ENCODE results near the gene MB21D2.
"Not testable (repeated sequence)": the region's sequence is repeated elsewhere in the genome, so short reads cannot be mapped to it uniquely, and the experiment has no call there.

MB21D2 gene

GRCh38 chr3:192849821-192850220 is 67.8 kb downstream of the MB21D2 start:
- H3K4me3 Mint-ChIP-seq, H3K9me3 Mint-ChIP-seq, DNase-seq, H3K27ac Mint-ChIP-seq, H3K27me3 Mint-ChIP-seq: not testable (repeated sequence)
- Mint-ChIP-seq H3K4me1 (peaks cover 53% of the 10 kb centered on the region), H3K36me3 (peaks cover 11% of the 10 kb centered on the region)
- CTCF ChIA-PET = interaction anchor here (1.2 kb wide), 1 partner anchor 14 kb away, joined by 3 read pairs; no protein-coding TSS in a partner anchor

GRCh38 chr3:192848371-192849233 is 69.1 kb downstream of the MB21D2 start:
- H3K4me3 Mint-ChIP-seq = no peak overlapping the region
- no peak overlapping the region for H3K27ac Mint-ChIP-seq
- no peaks in the 10 kb centered on the region for H3K9me3 Mint-ChIP-seq
- H3K36me3 Mint-ChIP-seq = peaks cover 6% of the 10 kb centered on the region
- DNase-seq = no peak
- H3K27me3 Mint-ChIP-seq = no peaks in the 10 kb centered on the region
- H3K4me1 Mint-ChIP-seq = peaks cover 51% of the 10 kb centered on the region
- CTCF ChIA-PET = no interaction called here

GRCh38 chr3:192847941-192848340 is 69.7 kb downstream of the MB21D2 start:
- CTCF ChIA-PET = no interaction called here
- DNase-seq = no peak
- Mint-ChIP-seq H3K36me3 (peaks cover 6% of the 10 kb centered on the region), H3K27ac (no peak overlapping the region), H3K27me3 (no peaks in the 10 kb centered on the region), H3K9me3 (no peaks in the 10 kb centered on the region), H3K4me3 (no peak overlapping the region), H3K4me1 (peaks cover 48% of the 10 kb centered on the region)

- no peak for DNase-seq
- Mint-ChIP-seq H3K27ac (no peak overlapping the region), H3K4me1 (peaks cover 29% of the 10 kb centered on the region), H3K9me3 (no peaks in the 10 kb centered on the region), H3K4me3 (no peak overlapping the region), H3K36me3 (peaks cover 4% of the 10 kb centered on the region), H3K27me3 (peaks cover 5% of the 10 kb centered on the region)
- CTCF ChIA-PET = no interaction called here
These were observed 72.2 kb downstream of the MB21D2 start for GRCh38 chr3:192845526-192845855.

- CTCF ChIA-PET = no interaction called here
- peaks cover 5% of the 10 kb centered on the region for H3K27me3 Mint-ChIP-seq
- no peaks in the 10 kb centered on the region for H3K9me3 Mint-ChIP-seq
- H3K4me3 Mint-ChIP-seq = no peak overlapping the region
- no peak overlapping the region for H3K27ac Mint-ChIP-seq
- peaks cover 26% of the 10 kb centered on the region for H3K4me1 Mint-ChIP-seq
- H3K36me3 Mint-ChIP-seq = peaks cover 2% of the 10 kb centered on the region
- DNase-seq = no peak
These were observed 72.7 kb downstream of the MB21D2 start for GRCh38 chr3:192844836-192845525.

GRCh38 chr3:192844486-192844765 is 73.2 kb downstream of the MB21D2 start:
- Mint-ChIP-seq H3K36me3 (peaks cover 2% of the 10 kb centered on the region), H3K9me3 (no peaks in the 10 kb centered on the region), H3K4me3 (no peak overlapping the region), H3K4me1 (peaks cover 26% of the 10 kb centered on the region), H3K27ac (no peak overlapping the region), H3K27me3 (peaks cover 5% of the 10 kb centered on the region)
- no peak for DNase-seq
- CTCF ChIA-PET = no interaction called here

- CTCF ChIA-PET = no interaction called here
- peaks cover 26% of the 10 kb centered on the region for H3K4me1 Mint-ChIP-seq
- H3K27me3 Mint-ChIP-seq = peaks cover 5% of the 10 kb centered on the region
- no peak for DNase-seq
- H3K9me3 Mint-ChIP-seq = no peaks in the 10 kb centered on the region
- H3K27ac Mint-ChIP-seq = no peak overlapping the region
- peaks cover 2% of the 10 kb centered on the region for H3K36me3 Mint-ChIP-seq
- no peak overlapping the region for H3K4me3 Mint-ChIP-seq
These were observed 73.8 kb downstream of the MB21D2 start for GRCh38 chr3:192843723-192844485.

GRCh38 chr3:192843119-192843518 is 74.5 kb downstream of the MB21D2 start:
- no peaks in the 10 kb centered on the region for H3K9me3 Mint-ChIP-seq
- no peak overlapping the region for H3K4me3 Mint-ChIP-seq
- H3K36me3 Mint-ChIP-seq = peaks cover 2% of the 10 kb centered on the region
- CTCF ChIA-PET = no interaction called here
- H3K27me3 Mint-ChIP-seq = peaks cover 5% of the 10 kb centered on the region
- no peak overlapping the region for H3K27ac Mint-ChIP-seq
- no peak for DNase-seq
- H3K4me1 Mint-ChIP-seq = peaks cover 28% of the 10 kb centered on the region

- no peak overlapping the region for H3K27ac Mint-ChIP-seq
- H3K36me3 Mint-ChIP-seq = peaks cover 4% of the 10 kb centered on the region
- no peaks in the 10 kb centered on the region for H3K9me3 Mint-ChIP-seq
- CTCF ChIA-PET = no interaction called here
- H3K4me1 Mint-ChIP-seq = peaks cover 30% of the 10 kb centered on the region
- DNase-seq = no peak
- H3K4me3 Mint-ChIP-seq = no peak overlapping the region
- H3K27me3 Mint-ChIP-seq = peaks cover 5% of the 10 kb centered on the region
These were observed 74.9 kb downstream of the MB21D2 start for GRCh38 chr3:192842711-192843110.

- H3K27ac Mint-ChIP-seq = no peak overlapping the region
- H3K4me3 Mint-ChIP-seq = no peak overlapping the region
- peaks cover 31% of the 10 kb centered on the region for H3K4me1 Mint-ChIP-seq
- peaks cover 6% of the 10 kb centered on the region for H3K36me3 Mint-ChIP-seq
- CTCF ChIA-PET = no interaction called here
- no peak for DNase-seq
- H3K27me3 Mint-ChIP-seq = peaks cover 5% of the 10 kb centered on the region
- H3K9me3 Mint-ChIP-seq = no peaks in the 10 kb centered on the region
These were observed 75.5 kb downstream of the MB21D2 start for GRCh38 chr3:192842138-192842537.

- peaks cover 5% of the 10 kb centered on the region for H3K27me3 Mint-ChIP-seq
- H3K9me3 Mint-ChIP-seq = no peaks in the 10 kb centered on the region
- no peak for DNase-seq
- H3K27ac Mint-ChIP-seq = no peak overlapping the region
- peaks cover 6% of the 10 kb centered on the region for H3K36me3 Mint-ChIP-seq
- no peak overlapping the region for H3K4me3 Mint-ChIP-seq
- CTCF ChIA-PET = no interaction called here
- H3K4me1 Mint-ChIP-seq = peaks cover 29% of the 10 kb centered on the region
These were observed 76.2 kb downstream of the MB21D2 start for GRCh38 chr3:192841428-192841827.

GRCh38 chr3:192840143-192840836 is 77.4 kb downstream of the MB21D2 start:
- Mint-ChIP-seq H3K27ac (no peak overlapping the region), H3K27me3 (peaks cover 5% of the 10 kb centered on the region), H3K36me3 (peaks cover 10% of the 10 kb centered on the region), H3K4me3 (no peak overlapping the region), H3K9me3 (no peaks in the 10 kb centered on the region), H3K4me1 (peaks cover 36% of the 10 kb centered on the region)
- CTCF ChIA-PET = interaction anchor here (1.0 kb wide), 1 partner anchor 75 kb away, joined by 3 read pairs; no protein-coding TSS in a partner anchor
- DNase-seq = no peak

GRCh38 chr3:192835818-192836815 is 81.5 kb downstream of the MB21D2 start:
- Mint-ChIP-seq H3K27me3 (no peaks in the 10 kb centered on the region), H3K4me1 (peaks cover 40% of the 10 kb centered on the region), H3K27ac (no peak overlapping the region), H3K36me3 (peaks cover 13% of the 10 kb centered on the region), H3K4me3 (no peak overlapping the region), H3K9me3 (peaks cover 1% of the 10 kb centered on the region)
- no peak for DNase-seq
- CTCF ChIA-PET = interaction anchor here (0.5 to 1.2 kb wide), 2 partner anchors 14 to 212 kb away, joined by 3 read pairs; no protein-coding TSS in a partner anchor

All from activated naive CD4-positive, alpha-beta T cell treated with anti-CD3 and anti-CD28 coated beads, Interleukin-2, amount 10 ng/mL, durations not matched to agents 7 days and 5 days (primary cell).